Neutrophil (primary cell): ENCODE measurements around the gene PTPRCAP.
"Not testable (repeated sequence)": the region's sequence is repeated elsewhere in the genome, so short reads cannot be mapped to it uniquely, and the experiment has no call there.

Source experiments
- H3K27ac ChIP-seq: fragments of 200-600 bp; sonication (generic); 2 replicates; pipeline ENCODE4 v1.5.1; 2016; ENCODE audit warnings: mild to moderate bottlenecking, moderate library complexity
- H3K27me3 ChIP-seq: fragments of 200-600 bp; sonication (generic); 2 replicates; pipeline ENCODE4 v1.6.0; 2016; ENCODE audit warnings: mild to moderate bottlenecking
- H3K36me3 ChIP-seq: fragments of 200-600 bp; sonication (generic); 2 replicates; pipeline ENCODE4 v1.5.1; 2017
- H3K4me1 ChIP-seq, 2 experiments: fragments of 200-600 bp in 1 of 2; sonication (generic) in 1 of 2; 1 replicate in 1 of 2; 2 replicates in 1 of 2; pipeline versions ENCODE4 v1.5.1 to v1.6.1; 2013 to 2016; ENCODE audit warnings: low read depth in 1 of 2, low read length in 1 of 2, mild to moderate bottlenecking in 1 of 2, moderate library complexity in 1 of 2; ENCODE audit not compliant: control insufficient read depth in 1 of 2, insufficient read depth in 1 of 2
- H3K4me3 ChIP-seq, 2 experiments: fragments of 200-600 bp in 1 of 2; sonication (generic) in 1 of 2; 1 replicate in 1 of 2; 2 replicates in 1 of 2; pipeline ENCODE4 v1.5.1; 2013 to 2016; ENCODE audit warnings: low read depth in 1 of 2, low read length in 1 of 2, mild to moderate bottlenecking in 1 of 2, moderate library complexity in 1 of 2
- H3K9me3 ChIP-seq: fragments of 200-600 bp; sonication (generic); 2 replicates; pipeline ENCODE4 v1.5.1; 2016
- CTCF ChIP-seq: fragments of 200-600 bp; sonication (generic); IDR thresholded peaks from 2 replicates; pipeline ENCODE4 v1.5.1; 2016; ENCODE audit warnings: antibody characterized with exemption

PTPRCAP gene

GRCh38 chr11:67482827-67483798 is 45.6 kb upstream of the PTPRCAP start, which contains the start of gene AIP:
Gene AIP, plus strand, starts transcription at chr11:67483026. Its CDS starts 133 bp downstream, at chr11:67483159.
- peaks cover 40 to 44% of the 10 kb centered on the region in 2 experiments for H3K4me1 ChIP-seq
- peak within 1 kb of the TSS; percentile 96 for H3K27ac ChIP-seq
- peak within 1 kb of the TSS; percentile 85 to 92 for H3K4me3 ChIP-seq
- peak; percentile 69 for TF ChIP-seq CTCF
- H3K27me3 ChIP-seq = no peaks in the 10 kb centered on the region
- H3K36me3 ChIP-seq = peaks cover 9% of the 10 kb centered on the region
- H3K9me3 ChIP-seq = no peaks in the 10 kb centered on the region

GRCh38 chr11:67482275-67482826 is 44.9 kb upstream of the PTPRCAP start:
- peak overlapping the region; percentile 96 for H3K27ac ChIP-seq
- TF ChIP-seq CTCF = no peak
- H3K4me3 ChIP-seq = peak overlapping the region; percentile 85 to 92
- peaks cover 4% of the 10 kb centered on the region for H3K27me3 ChIP-seq
- H3K4me1 ChIP-seq = peaks cover 40 to 44% of the 10 kb centered on the region in 2 experiments
- H3K9me3 ChIP-seq = no peaks in the 10 kb centered on the region
- peaks cover 2% of the 10 kb centered on the region for H3K36me3 ChIP-seq

GRCh38 chr11:67477344-67478050 is 40.0 kb upstream of the PTPRCAP start:
- not testable (repeated sequence) for H3K27me3 ChIP-seq, H3K27ac ChIP-seq, H3K9me3 ChIP-seq, H3K36me3 ChIP-seq, H3K4me3 ChIP-seq, H3K4me1 ChIP-seq

DNA sequence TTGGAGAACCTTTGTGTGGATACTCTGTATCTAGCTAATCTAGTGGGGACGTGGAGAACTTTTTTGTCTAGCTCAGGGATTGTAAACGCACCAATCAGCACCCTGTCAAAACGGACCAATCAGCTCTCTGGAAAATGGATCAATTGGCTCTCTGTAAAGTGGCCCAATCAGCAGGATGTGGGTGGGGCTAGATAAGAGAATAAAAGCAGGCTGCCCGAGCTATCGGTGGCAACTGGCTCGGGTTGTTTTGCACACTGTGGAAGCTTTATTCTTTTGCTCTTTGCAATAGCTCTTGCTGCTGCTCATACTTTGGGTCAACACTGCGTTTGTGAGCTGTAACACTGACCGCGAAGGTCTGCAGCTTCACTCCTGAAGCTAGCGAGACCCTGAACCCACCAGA is 39.2 kb upstream of the PTPRCAP start:
- H3K27ac ChIP-seq, H3K27me3 ChIP-seq, H3K36me3 ChIP-seq, H3K9me3 ChIP-seq, H3K4me1 ChIP-seq, H3K4me3 ChIP-seq: not testable (repeated sequence)

GRCh38 chr11:67472882-67473281 is 35.4 kb upstream of the PTPRCAP start:
- Histone ChIP-seq H3K36me3 (no peaks in the 10 kb centered on the region), H3K4me1 (peaks cover 13 to 17% of the 10 kb centered on the region in 2 experiments), H3K9me3 (no peaks in the 10 kb centered on the region), H3K27me3 (peaks cover 2% of the 10 kb centered on the region), H3K27ac (no peak overlapping the region), H3K4me3 (no peak overlapping the region)
- TF ChIP-seq CTCF = no peak

- Histone ChIP-seq H3K27ac (no peak overlapping the region), H3K36me3 (no peaks in the 10 kb centered on the region), H3K9me3 (no peaks in the 10 kb centered on the region), H3K4me1 (peaks cover 14 to 21% of the 10 kb centered on the region in 2 experiments), H3K4me3 (no peak overlapping the region), H3K27me3 (no peaks in the 10 kb centered on the region)
- no peak for TF ChIP-seq CTCF
These were observed 33.0 kb upstream of the PTPRCAP start for GRCh38 chr11:67470337-67471002.
